HepG2 (cell line): ENCODE results near the gene ASXL1. TPM values are rescaled to one million over a fixed set of nuclear protein-coding genes. Genes with fewer than 3 reads are reported as not detected.
A peak's percentile ranks its signal among the peaks of the same experiment; 100 is the strongest.

Experiments used
- BORCS8-MEF2B ChIP-seq: sonication (generic); formaldehyde crosslinking; IDR thresholded peaks from 2 replicates; pipeline ENCODE4 v1.8.0; 2022; ENCODE audit warnings: mild to moderate bottlenecking, missing genetic modification reagents
- EHMT2 ChIP-seq: fragments of 200-600 bp; sonication (generic); IDR thresholded peaks from 2 replicates; pipeline ENCODE4 v1.7.0; 2017; ENCODE audit warnings: antibody characterized with exemption, low read depth, low read length, borderline replicate concordance
- ELK4 ChIP-seq: sonication (generic); formaldehyde crosslinking; IDR thresholded peaks from 2 replicates; pipeline ENCODE4 v1.9.0; 2021; ENCODE audit warnings: missing genetic modification reagents, borderline replicate concordance
- ETV6 ChIP-seq: sonication (generic); formaldehyde crosslinking; conservative IDR thresholded peaks from 2 replicates; pipeline ENCODE4 v1.4.0; 2020; ENCODE audit warnings: missing genetic modification reagents
- FLYWCH1 ChIP-seq: sonication (generic); formaldehyde crosslinking; IDR thresholded peaks from 2 replicates; pipeline ENCODE4 v1.8.1; 2023; ENCODE audit warnings: mild to moderate bottlenecking, missing genetic modification reagents
- GTF3A ChIP-seq: sonication (generic); formaldehyde crosslinking; conservative IDR thresholded peaks from 2 replicates; pipeline ENCODE4 v1.4.0; 2020; ENCODE audit warnings: mild to moderate bottlenecking, missing genetic modification reagents
- HCFC1 ChIP-seq: fragments of 150-350 bp; IDR thresholded peaks from 2 replicates; pipeline ENCODE4 v1.6.1; 2014; ENCODE audit warnings: low read depth, low read length
- HHEX ChIP-seq: IDR thresholded peaks from 2 replicates; pipeline ENCODE4 v1.6.1; 2016; ENCODE audit warnings: control low read depth
- KAT8 ChIP-seq: IDR thresholded peaks from 2 replicates; pipeline ENCODE4 v1.6.1; 2016; ENCODE audit warnings: missing genetic modification reagents, missing compliant biosample characterization
- MAZ ChIP-seq, 2 experiments: sonication (generic) in 1 of 2; formaldehyde crosslinking in 1 of 2; IDR thresholded peaks; 2 replicates each; pipeline versions ENCODE4 v1.5.0 to v1.6.1; 2012 to 2020; ENCODE audit warnings: low read depth in 2 of 2, mild to moderate bottlenecking in 2 of 2, borderline replicate concordance in 1 of 2, improper control_type of control experiment in 1 of 2, low read length in 1 of 2, missing genetic modification reagents in 1 of 2, moderate library complexity in 1 of 2
- NFAT5 ChIP-seq: sonication (generic); formaldehyde crosslinking; IDR thresholded peaks from 2 replicates; pipeline ENCODE4 v1.4.0; 2020; ENCODE audit warnings: missing genetic modification reagents
- NFYC ChIP-seq: IDR thresholded peaks from 2 replicates; pipeline ENCODE4 v1.6.1; 2016; ENCODE audit warnings: missing genetic modification reagents, missing compliant biosample characterization
- STAT5B ChIP-seq: sonication (generic); formaldehyde crosslinking; IDR thresholded peaks from 2 replicates; pipeline ENCODE4 v1.4.0; 2020; ENCODE audit warnings: missing genetic modification reagents
- ZNF12 ChIP-seq: sonication (generic); formaldehyde crosslinking; IDR thresholded peaks from 2 replicates; pipeline ENCODE4 v1.5.0; 2020; ENCODE audit warnings: missing genetic modification reagents
- ZNF281 ChIP-seq: sonication (generic); formaldehyde crosslinking; IDR thresholded peaks from 2 replicates; pipeline ENCODE4 v1.4.0; 2020; ENCODE audit warnings: missing genetic modification reagents, borderline replicate concordance
- ZNF333 ChIP-seq: sonication (generic); formaldehyde crosslinking; IDR thresholded peaks from 2 replicates; pipeline ENCODE4 v1.4.0; 2020; ENCODE audit warnings: mild to moderate bottlenecking, missing genetic modification reagents, borderline replicate concordance
- ZNF432 ChIP-seq: sonication (generic); formaldehyde crosslinking; IDR thresholded peaks from 2 replicates; pipeline ENCODE4 v1.5.0; 2020; ENCODE audit warnings: missing genetic modification reagents, mild to moderate bottlenecking, borderline replicate concordance
- ZNF484 ChIP-seq: sonication (generic); formaldehyde crosslinking; IDR thresholded peaks from 2 replicates; pipeline ENCODE4 v1.5.1; 2020; ENCODE audit warnings: mild to moderate bottlenecking, low read depth, missing genetic modification reagents, borderline replicate concordance
- ZNF781 ChIP-seq: sonication (generic); formaldehyde crosslinking; IDR thresholded peaks from 2 replicates; pipeline ENCODE4 v1.5.1; 2020; ENCODE audit warnings: borderline replicate concordance, mild to moderate bottlenecking, missing genetic modification reagents; ENCODE audit errors: not compliant biosample characterization
- ZZZ3 ChIP-seq: sonication (generic); formaldehyde crosslinking; IDR thresholded peaks from 2 replicates; pipeline ENCODE4 v1.4.0; 2020; ENCODE audit warnings: missing genetic modification reagents, mild to moderate bottlenecking, borderline replicate concordance
- polyA plus RNA-seq, 8 experiments: library from polyadenylated mRNA; depleted of rRNA in 3 of 8; stranded (reverse) in 7 of 8; unstranded in 1 of 8; fragments of >200 nt; fragmentation: Illumina TruSeq in 4 of 8; extraction: Trizol in 4 of 8; gene quantifications; 2 replicates each; pipeline versions ENCODE4 v1.2.1 to v1.2.3, GENCODE V29; 2011 to 2016; ENCODE audit warnings: low read depth in 4 of 8, missing spikeins in 1 of 8, mixed read lengths in 1 of 8; ENCODE audit not compliant: insufficient read depth in 1 of 8
- total RNA-seq, 5 experiments: library from RNA; depleted of rRNA; stranded (reverse); fragments of >200 nt; fragmentation: Illumina TruSeq; extraction: Trizol; gene quantifications; 2 replicates each; pipeline ENCODE4 v1.2.3, GENCODE V29; 2016; ENCODE audit warnings: low read depth in 1 of 5

ASXL1 gene
- total and polyA plus RNA-seq, 2 of the 13 experiments (the other 11 are each of a cell fraction or from before 2014, with no cell fraction given): 62.1 to 74.8 TPM

GRCh38 chr20:32357869-32358631 lies at the start of gene ASXL1 (continued):
- TF ChIP-seq ZZZ3 (peak; percentile 99; the same call in 1 of the 2 replicates), HHEX (CRISPR knock-in tag) (no peak), EHMT2 (no peak), ELK4 (CRISPR knock-in tag) (no peak), HCFC1 (peak; percentile 99), ETV6 (CRISPR knock-in tag) (peak; percentile 66), ZNF484 (no peak), GTF3A (CRISPR knock-in tag) (peak; percentile 99), MAZ (IDR thresholded peaks at IDR 0.05; ENCODE audit: borderline replicate concordance, low read depth, low read length) (peak; percentile 90), MAZ (CRISPR knock-in tag; IDR thresholded peaks at IDR 0.05; ENCODE audit: low read depth) (peak; percentile 100), FLYWCH1 (CRISPR knock-in tag) (no peak), BORCS8-MEF2B (peak; percentile 86), ZNF333 (CRISPR knock-in tag) (peak; percentile 89), STAT5B (peak; percentile 28), NFYC (CRISPR knock-in tag) (peak; percentile 61), ZNF781 (CRISPR knock-in tag) (peak; percentile 91), ZNF12 (CRISPR knock-in tag) (peak; percentile 72), NFAT5 (CRISPR knock-in tag) (peak; percentile 77; the same call in 1 of the 2 replicates), ZNF281 (CRISPR knock-in tag) (peak; percentile 90), ZNF432 (no peak), KAT8 (CRISPR knock-in tag) (peak; percentile 96)
